T-helper 2 cell treated with Interferon-gamma antibody and Interleukin-4, amounts not matched to agents 5 μg/mL and 100 μg/mL, for 36 hours (primary cell): ENCODE measurements around the gene PRRX1.

Experiments
- DNase-seq: peaks from one replicate; pipeline ENCODE4 v3.0.0; 2021; ENCODE audit warnings: low spot score
- H3K27ac Mint-ChIP-seq: one replicate; pipeline ENCODE4 v1.8.0; 2021; ENCODE audit warnings: mild to moderate bottlenecking, mixed read lengths
- H3K27me3 Mint-ChIP-seq: one replicate; pipeline ENCODE4 v1.8.0; 2021; ENCODE audit warnings: low read depth, mixed read lengths
- H3K36me3 Mint-ChIP-seq: one replicate; pipeline ENCODE4 v1.8.0; 2021; ENCODE audit warnings: low read depth, mixed read lengths
- H3K4me1 Mint-ChIP-seq: one replicate; pipeline ENCODE4 v1.8.0; 2021; ENCODE audit warnings: low read depth, mixed read lengths
- H3K4me3 Mint-ChIP-seq: one replicate; pipeline ENCODE4 v1.8.0; 2022; ENCODE audit warnings: mild to moderate bottlenecking, moderate library complexity, mixed read lengths
- H3K9me3 Mint-ChIP-seq: one replicate; pipeline ENCODE4 v1.8.0; 2021; ENCODE audit warnings: mixed read lengths

Gene PRRX1

GRCh38 chr1:170731566-170732251 is 67.8 kb downstream of the PRRX1 start:
- H3K4me3 Mint-ChIP-seq: no peak overlapping the region
- no peaks in the 10 kb centered on the region for H3K4me1 Mint-ChIP-seq
- no peak for DNase-seq
- no peak overlapping the region for H3K27ac Mint-ChIP-seq
- no peaks in the 10 kb centered on the region for H3K9me3 Mint-ChIP-seq
- H3K27me3 Mint-ChIP-seq: no peaks in the 10 kb centered on the region
- H3K36me3 Mint-ChIP-seq: no peaks in the 10 kb centered on the region

- no peak overlapping the region for H3K27ac Mint-ChIP-seq
- no peaks in the 10 kb centered on the region for H3K4me1 Mint-ChIP-seq
- no peaks in the 10 kb centered on the region for H3K27me3 Mint-ChIP-seq
- no peaks in the 10 kb centered on the region for H3K36me3 Mint-ChIP-seq
- DNase-seq: no peak
- H3K4me3 Mint-ChIP-seq: no peak overlapping the region
- no peaks in the 10 kb centered on the region for H3K9me3 Mint-ChIP-seq
Measured at GRCh38 chr1:170732252-170732588, 68.3 kb downstream of the PRRX1 start.

- Mint-ChIP-seq H3K27ac (no peak overlapping the region), H3K27me3 (no peaks in the 10 kb centered on the region), H3K36me3 (no peaks in the 10 kb centered on the region), H3K4me1 (no peaks in the 10 kb centered on the region), H3K4me3 (no peak overlapping the region), H3K9me3 (no peaks in the 10 kb centered on the region)
- no peak for DNase-seq
Measured at GRCh38 chr1:170734412-170735175, 70.7 kb downstream of the PRRX1 start.

DNA sequence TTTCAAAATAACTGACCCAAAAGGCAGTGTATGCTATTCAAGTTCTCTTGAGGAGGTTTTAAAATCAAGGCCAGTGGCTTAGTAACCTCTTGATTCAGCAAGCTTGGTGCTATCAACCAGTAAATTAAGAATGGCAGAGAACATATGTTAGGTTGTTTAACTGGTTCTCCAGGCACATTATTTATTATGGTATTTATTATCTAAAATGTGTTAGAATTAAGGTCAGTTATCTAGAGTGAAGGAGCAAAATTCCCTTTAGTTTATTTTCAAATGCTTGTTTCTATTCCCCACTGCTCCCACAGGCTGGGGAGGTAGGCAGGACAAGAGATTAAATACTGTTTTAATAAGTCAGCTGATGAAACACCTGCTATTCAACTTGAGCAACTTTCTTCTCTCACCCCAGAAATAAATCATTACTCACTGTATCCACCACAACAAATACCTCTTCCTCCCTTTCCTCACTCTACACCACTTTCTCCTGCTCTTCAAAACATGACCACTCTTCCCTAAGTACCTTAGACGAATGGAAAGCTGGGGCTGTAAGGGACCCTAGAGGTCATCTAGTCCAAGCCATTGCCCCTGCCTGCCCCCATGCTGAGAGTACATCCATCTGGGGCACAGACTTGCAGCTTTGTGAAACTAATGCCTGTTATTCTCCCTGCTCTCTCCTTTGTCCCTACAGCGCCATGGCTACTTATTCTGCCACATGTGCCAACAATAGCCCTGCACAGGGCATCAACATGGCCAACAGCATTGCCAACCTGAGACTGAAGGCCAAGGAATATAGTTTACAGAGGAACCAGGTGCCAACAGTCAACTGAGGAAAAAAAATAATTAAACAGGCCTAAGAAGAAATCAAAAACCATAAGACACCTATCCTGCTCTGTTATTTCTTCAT is 71.7 kb downstream of the PRRX1 start:
- Mint-ChIP-seq H3K27me3 (no peaks in the 10 kb centered on the region), H3K36me3 (no peaks in the 10 kb centered on the region), H3K27ac (no peak overlapping the region), H3K9me3 (no peaks in the 10 kb centered on the region), H3K4me1 (no peaks in the 10 kb centered on the region), H3K4me3 (no peak overlapping the region)
- DNase-seq: no peak

GRCh38 chr1:170739803-170740202 is 75.9 kb downstream of the PRRX1 start:
- H3K4me3 Mint-ChIP-seq: no peak overlapping the region
- H3K4me1 Mint-ChIP-seq: no peaks in the 10 kb centered on the region
- H3K9me3 Mint-ChIP-seq: no peaks in the 10 kb centered on the region
- no peaks in the 10 kb centered on the region for H3K27me3 Mint-ChIP-seq
- H3K27ac Mint-ChIP-seq: no peak overlapping the region
- DNase-seq: no peak
- H3K36me3 Mint-ChIP-seq: no peaks in the 10 kb centered on the region

- no peak for DNase-seq
- no peak overlapping the region for H3K27ac Mint-ChIP-seq
- H3K4me1 Mint-ChIP-seq: no peaks in the 10 kb centered on the region
- H3K27me3 Mint-ChIP-seq: no peaks in the 10 kb centered on the region
- no peaks in the 10 kb centered on the region for H3K9me3 Mint-ChIP-seq
- H3K4me3 Mint-ChIP-seq: no peak overlapping the region
- H3K36me3 Mint-ChIP-seq: no peaks in the 10 kb centered on the region
Measured at GRCh38 chr1:170741678-170742077, 77.7 kb downstream of the PRRX1 start.

GRCh38 chr1:170742600-170742999 is 78.7 kb downstream of the PRRX1 start:
- Mint-ChIP-seq H3K27ac (no peak overlapping the region), H3K4me1 (no peaks in the 10 kb centered on the region), H3K4me3 (no peak overlapping the region), H3K36me3 (no peaks in the 10 kb centered on the region), H3K27me3 (no peaks in the 10 kb centered on the region), H3K9me3 (no peaks in the 10 kb centered on the region)
- DNase-seq: no peak

- Mint-ChIP-seq H3K36me3 (no peaks in the 10 kb centered on the region), H3K9me3 (no peaks in the 10 kb centered on the region), H3K4me3 (no peak overlapping the region), H3K27me3 (no peaks in the 10 kb centered on the region), H3K27ac (no peak overlapping the region), H3K4me1 (no peaks in the 10 kb centered on the region)
- no peak for DNase-seq
Measured at GRCh38 chr1:170743083-170743482, 79.2 kb downstream of the PRRX1 start.

DNA sequence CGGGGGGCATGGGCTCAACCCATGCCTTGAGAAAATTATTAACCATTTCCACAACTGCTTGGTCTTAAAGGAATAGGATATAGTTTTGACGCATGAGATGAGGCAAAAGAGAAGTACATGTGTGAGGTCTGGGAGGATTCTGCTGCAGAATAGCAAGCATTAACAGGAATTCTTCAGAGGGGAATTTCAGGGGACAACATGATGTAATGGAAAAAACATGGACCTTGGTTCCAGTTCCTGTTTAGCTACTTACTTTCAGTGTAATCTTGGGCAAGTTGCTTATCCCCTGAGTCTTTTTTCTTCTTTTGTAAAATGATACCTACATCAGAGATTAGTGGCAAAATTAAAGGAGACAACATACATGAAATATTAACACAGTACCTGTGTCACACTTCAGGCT is 85.6 kb downstream of the PRRX1 start:
- H3K27me3 Mint-ChIP-seq: no peaks in the 10 kb centered on the region
- no peak overlapping the region for H3K27ac Mint-ChIP-seq
- no peak for DNase-seq
- no peaks in the 10 kb centered on the region for H3K9me3 Mint-ChIP-seq
- no peak overlapping the region for H3K4me3 Mint-ChIP-seq
- no peaks in the 10 kb centered on the region for H3K36me3 Mint-ChIP-seq
- no peaks in the 10 kb centered on the region for H3K4me1 Mint-ChIP-seq

DNA sequence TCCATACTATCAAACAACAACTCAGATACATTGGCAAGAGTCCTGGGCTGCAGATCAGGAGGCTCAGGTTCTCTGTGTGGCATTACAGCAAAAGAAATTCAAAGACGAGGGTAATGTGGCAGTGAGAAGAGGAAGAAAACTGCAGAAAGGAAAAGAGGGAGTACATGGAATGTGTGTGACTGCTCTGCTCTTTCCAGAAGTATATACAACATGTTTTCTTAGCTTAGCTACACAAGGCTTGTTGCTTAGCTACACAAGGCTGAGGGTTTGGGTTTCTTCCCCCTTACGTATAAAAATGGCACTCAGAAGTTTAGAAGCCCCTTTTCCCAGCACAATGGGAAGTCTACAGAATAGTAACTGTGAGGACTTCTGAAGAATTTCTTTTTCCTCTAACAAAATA is 86.0 kb downstream of the PRRX1 start:
- DNase-seq: no peak
- Mint-ChIP-seq H3K4me1 (no peaks in the 10 kb centered on the region), H3K27ac (no peak overlapping the region), H3K9me3 (no peaks in the 10 kb centered on the region), H3K27me3 (no peaks in the 10 kb centered on the region), H3K4me3 (no peak overlapping the region), H3K36me3 (no peaks in the 10 kb centered on the region)

- Mint-ChIP-seq H3K27me3 (no peaks in the 10 kb centered on the region), H3K36me3 (no peaks in the 10 kb centered on the region), H3K4me1 (no peaks in the 10 kb centered on the region), H3K9me3 (no peaks in the 10 kb centered on the region), H3K27ac (no peak overlapping the region), H3K4me3 (no peak overlapping the region)
- no peak for DNase-seq
Measured at GRCh38 chr1:170755795-170756194, 91.9 kb downstream of the PRRX1 start.

- Mint-ChIP-seq H3K4me3 (no peak overlapping the region), H3K27ac (no peak overlapping the region), H3K36me3 (no peaks in the 10 kb centered on the region), H3K9me3 (no peaks in the 10 kb centered on the region), H3K4me1 (no peaks in the 10 kb centered on the region), H3K27me3 (no peaks in the 10 kb centered on the region)
- DNase-seq: no peak
Measured at GRCh38 chr1:170758992-170759391, 95.1 kb downstream of the PRRX1 start.

- no peak overlapping the region for H3K27ac Mint-ChIP-seq
- no peaks in the 10 kb centered on the region for H3K27me3 Mint-ChIP-seq
- no peaks in the 10 kb centered on the region for H3K9me3 Mint-ChIP-seq
- DNase-seq: no peak
- no peaks in the 10 kb centered on the region for H3K4me1 Mint-ChIP-seq
- H3K4me3 Mint-ChIP-seq: no peak overlapping the region
- H3K36me3 Mint-ChIP-seq: no peaks in the 10 kb centered on the region
Measured at GRCh38 chr1:170765279-170765678, 101.3 kb downstream of the PRRX1 start.

DNA sequence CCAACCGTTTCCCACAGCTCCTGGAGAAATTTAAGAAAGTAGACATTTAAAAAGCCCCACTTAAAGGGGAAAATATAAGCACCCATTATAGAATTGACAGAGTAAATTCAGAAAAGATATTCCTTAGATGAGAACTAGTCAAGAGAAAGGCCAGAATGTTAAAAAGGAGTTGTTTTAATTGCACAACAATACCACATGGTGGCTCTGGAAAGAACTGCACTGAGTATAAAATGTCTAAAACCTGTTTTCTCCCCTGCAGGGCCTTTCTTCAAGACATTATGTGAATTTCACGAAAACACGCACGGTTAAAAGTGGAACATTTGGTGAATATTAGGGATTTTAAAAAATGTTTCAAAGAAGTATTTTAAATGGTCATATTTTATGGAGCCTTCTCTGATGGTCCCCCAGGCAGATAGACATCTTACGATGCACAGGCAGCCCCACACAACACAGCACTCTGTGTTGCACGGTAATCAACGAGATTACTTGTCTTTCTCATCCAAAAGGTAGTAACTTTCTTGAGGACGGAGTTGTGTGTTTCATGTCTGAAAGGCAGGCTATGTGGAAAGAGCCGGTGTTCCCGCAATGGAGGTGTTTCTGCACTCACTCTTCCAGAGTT is 101.9 kb downstream of the PRRX1 start:
- no peak for DNase-seq
- Mint-ChIP-seq H3K9me3 (no peaks in the 10 kb centered on the region), H3K36me3 (no peaks in the 10 kb centered on the region)

More for the DNA sequence above, 101.9 kb downstream of the PRRX1 start:
- Mint-ChIP-seq H3K27ac (no peak overlapping the region), H3K27me3 (no peaks in the 10 kb centered on the region), H3K4me3 (no peak overlapping the region), H3K4me1 (no peaks in the 10 kb centered on the region)
